Psoas muscle (tissue), 8 donors: ENCODE data around the gene ALX1. TPM values are rescaled to one million over a fixed set of nuclear protein-coding genes. Genes with fewer than 3 reads are reported as not detected.

ENCODE experiments used
- ATAC-seq, 4 donors: fragments of 200-7000 bp; cut with Tn5 transposase; one replicate each; pipeline ENCODE4 v1.9.1; 2020; ENCODE audit warnings: moderate library complexity in 3 of 4, mild to moderate bottlenecking in 2 of 4
- DNase-seq, 2 donors: peaks; one replicate each; pipeline ENCODE4 v3.0.0-alpha.2; 2020
- H3K27ac ChIP-seq: fragments of 200-600 bp; one replicate; pipeline ENCODE4 v1.8.0; 2022
- H3K27me3 ChIP-seq, 3 donors: fragments of 200-600 bp in 1 of 3; one replicate each; pipeline versions ENCODE4 v1.6.1 to v1.8.0; 2013 to 2022; ENCODE audit warnings: low read length in 2 of 3, mild to moderate bottlenecking in 2 of 3, moderate library complexity in 1 of 3; ENCODE audit not compliant: insufficient read depth in 3 of 3
- H3K36me3 ChIP-seq, 2 donors: fragments of 200-600 bp in 1 of 2; one replicate each; pipeline versions ENCODE4 v1.6.1 to v1.8.0; 2013 to 2022; ENCODE audit warnings: low read depth in 1 of 2, mild to moderate bottlenecking in 1 of 2, moderate library complexity in 1 of 2; ENCODE audit not compliant: insufficient read depth in 1 of 2
- H3K4me1 ChIP-seq: fragments of 200-600 bp; one replicate; pipeline ENCODE4 v1.8.0; 2022
- H3K4me3 ChIP-seq: fragments of 200-600 bp; one replicate; pipeline ENCODE4 v1.8.0; 2022; ENCODE audit warnings: mild to moderate bottlenecking
- H3K9me3 ChIP-seq: fragments of 200-600 bp; one replicate; pipeline ENCODE4 v1.8.0; 2022
- WGBS, 3 donors: extraction: QIAGEN DNeasy Blood & Tissue Kit; methylation state at CpG; one replicate each; pipeline versions ENCODE4 v1.1.6 to v1.1.7; 2013; 5-methylcytosine and 5-hydroxymethylcytosine counted together
- intact Hi-C, 2 donors: fragments of 100-400 bp; cut with DNase I; formaldehyde crosslinking; loops; one replicate each; pipeline versions ENCODE4 v1.11.0 to v1.14.2; 2022
- polyA plus RNA-seq, 3 donors: library from polyadenylated mRNA; stranded (reverse); fragments of 200-250 nt; gene quantifications; one replicate each; pipeline ENCODE4 v1.2.3, GENCODE V29; 2013
- total RNA-seq, 4 donors: library from RNA; stranded (reverse); fragmentation: NEBNext Ultra II Directional in 2 of 4; extraction: Animal tissue kit (Norgen Biotek cat#: 25700) in 2 of 4; gene quantifications; one replicate each; pipeline versions ENCODE4 v1.2.1 to v1.2.4, GENCODE V29; 2021 to 2023
- TF ChIP-seq, protein P1 (sequence below): fragments of 200-600 bp; IDR thresholded peaks from one replicate; pipeline ENCODE4 v1.8.0; 2022; ENCODE audit warnings: antibody characterized with exemption
- donor health status: healthy with polysubstance abuse.
- donor health status: DM: no; HTN: no; CAD: no; lungs with moderate emphysema.
- donor health status: Bipolar disorder and iron deficiency.
- donor health status: healthy.
- donor health status: DM: yes; HTN: yes; CAD: no.
- donor health status: DM: no; HTN: no; CAD: no.
- donor health status: DM: no; HTN: no; CAD: no.
- donor health status: DM: yes; HTN: yes; CAD: no.

ALX1 gene
- total and polyA plus RNA-seq, 7 donors: 0.11 to 0.36 (median 0.19) TPM; not detected in 4

DNA sequence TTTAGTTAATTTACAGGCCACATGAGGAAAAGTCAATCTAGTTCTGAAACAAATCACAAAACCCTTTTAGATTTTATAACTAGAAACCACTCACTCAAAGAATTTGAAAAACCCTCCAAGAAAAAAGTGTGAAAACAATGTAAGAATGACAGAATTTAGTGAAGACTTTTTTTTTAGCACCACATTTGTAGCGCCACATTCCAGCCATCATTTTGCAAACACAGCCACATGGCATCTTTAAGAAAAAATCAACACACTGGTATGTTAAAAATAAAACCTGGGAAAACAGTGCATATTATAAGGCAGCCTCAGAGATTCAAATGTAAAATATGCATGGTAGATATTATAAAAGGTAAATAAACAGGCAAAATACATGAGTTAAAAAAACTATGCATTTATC lies 22.3 kb upstream of the ALX1 start:
- no peak for ATAC-seq
- Histone ChIP-seq H3K4me1 (no peaks in the 10 kb centered on the region), H3K4me3 (no peak overlapping the region), H3K27me3 (no peaks in the 10 kb centered on the region), H3K27ac (no peak overlapping the region), H3K36me3 (no peaks in the 10 kb centered on the region), H3K9me3 (no peaks in the 10 kb centered on the region)
- WGBS, 3 donors: 92 to 95% (median 92%) methylated on average over 1 of the region's 1 CpG
- TF ChIP-seq, protein P1, sequence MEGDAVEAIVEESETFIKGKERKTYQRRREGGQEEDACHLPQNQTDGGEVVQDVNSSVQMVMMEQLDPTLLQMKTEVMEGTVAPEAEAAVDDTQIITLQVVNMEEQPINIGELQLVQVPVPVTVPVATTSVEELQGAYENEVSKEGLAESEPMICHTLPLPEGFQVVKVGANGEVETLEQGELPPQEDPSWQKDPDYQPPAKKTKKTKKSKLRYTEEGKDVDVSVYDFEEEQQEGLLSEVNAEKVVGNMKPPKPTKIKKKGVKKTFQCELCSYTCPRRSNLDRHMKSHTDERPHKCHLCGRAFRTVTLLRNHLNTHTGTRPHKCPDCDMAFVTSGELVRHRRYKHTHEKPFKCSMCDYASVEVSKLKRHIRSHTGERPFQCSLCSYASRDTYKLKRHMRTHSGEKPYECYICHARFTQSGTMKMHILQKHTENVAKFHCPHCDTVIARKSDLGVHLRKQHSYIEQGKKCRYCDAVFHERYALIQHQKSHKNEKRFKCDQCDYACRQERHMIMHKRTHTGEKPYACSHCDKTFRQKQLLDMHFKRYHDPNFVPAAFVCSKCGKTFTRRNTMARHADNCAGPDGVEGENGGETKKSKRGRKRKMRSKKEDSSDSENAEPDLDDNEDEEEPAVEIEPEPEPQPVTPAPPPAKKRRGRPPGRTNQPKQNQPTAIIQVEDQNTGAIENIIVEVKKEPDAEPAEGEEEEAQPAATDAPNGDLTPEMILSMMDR: no peak
- intact Hi-C loops: no loop called here
- no peak for DNase-seq

- no peaks in the 10 kb centered on the region for H3K36me3 ChIP-seq
- H3K9me3 ChIP-seq: no peaks in the 10 kb centered on the region
- H3K27ac ChIP-seq: no peak overlapping the region
- ATAC-seq (no peak), DNase-seq (no peak)
- peaks cover 0 to 2% (median 0%) of the 10 kb centered on the region in 3 donors for H3K27me3 ChIP-seq
- WGBS, 3 donors: 72 to 83% (median 80%) methylated on average over 2 of the region's 2 CpGs
- H3K4me1 ChIP-seq: no peaks in the 10 kb centered on the region
- TF ChIP-seq, protein P1: no peak
- no peak overlapping the region for H3K4me3 ChIP-seq
- intact Hi-C loops: no loop called here
These were observed 19.6 kb upstream of the ALX1 start for GRCh38 chr12:85260447-85260846.

- 28 to 35% (median 30%) methylated on average over 3 of the region's 3 CpGs for WGBS, 3 donors
These were observed 19.1 kb upstream of the ALX1 start for GRCh38 chr12:85260896-85261295.

GRCh38 chr12:85266356-85266755 lies 13.7 kb upstream of the ALX1 start:
- Histone ChIP-seq H3K27ac (no peak overlapping the region), H3K9me3 (no peaks in the 10 kb centered on the region), H3K4me1 (no peaks in the 10 kb centered on the region), H3K27me3 (peaks cover 0 to 2% (median 0%) of the 10 kb centered on the region in 3 donors), H3K36me3 (no peaks in the 10 kb centered on the region), H3K4me3 (no peak overlapping the region)
- 68 to 72% (median 69%) methylated on average over 4 of the region's 4 CpGs for WGBS, 3 donors
- ATAC-seq (no peak), DNase-seq (no peak)
- intact Hi-C loops: no loop called here
- TF ChIP-seq, protein P1: no peak

More at GRCh38 chr12:85260896-85261295, 19.1 kb upstream of the ALX1 start:
- Histone ChIP-seq H3K9me3 (no peaks in the 10 kb centered on the region), H3K27me3 (peaks cover 0 to 2% (median 0%) of the 10 kb centered on the region in 3 donors), H3K4me1 (no peaks in the 10 kb centered on the region), H3K4me3 (no peak overlapping the region), H3K36me3 (no peaks in the 10 kb centered on the region), H3K27ac (no peak overlapping the region)
- no peak for DNase-seq
- no peak for ATAC-seq
- intact Hi-C loops: no loop called here
- TF ChIP-seq, protein P1: no peak
